HEK293T (cell line): ENCODE results near the gene TARS2.

Experiments
- ARNT ChIP-seq: fragments of 450-650 bp; IDR thresholded peaks from 2 replicates; pipeline ENCODE4 v1.6.1; 2017; ENCODE audit warnings: mild to moderate bottlenecking
- FOXM1 ChIP-seq: fragments of 450-650 bp; IDR thresholded peaks from 2 replicates; pipeline ENCODE4 v1.6.1; 2017; ENCODE audit warnings: mild to moderate bottlenecking, borderline replicate concordance
- HDGF ChIP-seq: fragments of 450-650 bp; IDR thresholded peaks from 2 replicates; pipeline ENCODE4 v1.6.1; 2017; ENCODE audit warnings: antibody characterized with exemption, borderline replicate concordance
- LEF1 ChIP-seq: fragments of 450-650 bp; IDR thresholded peaks from 2 replicates; pipeline ENCODE4 v1.6.1; 2017; ENCODE audit warnings: mild to moderate bottlenecking, borderline replicate concordance
- NFRKB ChIP-seq: fragments of 450-650 bp; IDR thresholded peaks from 2 replicates; pipeline ENCODE4 v1.6.1; 2016; ENCODE audit warnings: mild to moderate bottlenecking, moderate library complexity
- PKNOX1 ChIP-seq: fragments of 450-650 bp; IDR thresholded peaks from 2 replicates; pipeline ENCODE4 v1.6.1; 2016
- ZNF384 ChIP-seq: fragments of 450-650 bp; IDR thresholded peaks from 2 replicates; pipeline ENCODE4 v1.6.1; 2016

- TF ChIP-seq ZNF384 (no peak), FOXM1 (no peak), HDGF (no peak), PKNOX1 (no peak), LEF1 (no peak), ARNT (no peak), NFRKB (no peak)
These were observed 11.1 kb downstream of the TARS2 start for GRCh38 chr1:150498342-150498741.
